Islet of Langerhans (tissue), 1 donor: Measurements from ENCODE around the gene PML.
"Not testable (repeated sequence)": the region's sequence is repeated elsewhere in the genome, so short reads cannot be mapped to it uniquely, and the experiment has no call there.

Source experiments
- FAIRE-seq: peaks from one replicate; lab custom pipeline; 2011; peaks lifted over from hg19 to GRCh38; lab: Jason Lieb, UNC

PML gene

DNA sequence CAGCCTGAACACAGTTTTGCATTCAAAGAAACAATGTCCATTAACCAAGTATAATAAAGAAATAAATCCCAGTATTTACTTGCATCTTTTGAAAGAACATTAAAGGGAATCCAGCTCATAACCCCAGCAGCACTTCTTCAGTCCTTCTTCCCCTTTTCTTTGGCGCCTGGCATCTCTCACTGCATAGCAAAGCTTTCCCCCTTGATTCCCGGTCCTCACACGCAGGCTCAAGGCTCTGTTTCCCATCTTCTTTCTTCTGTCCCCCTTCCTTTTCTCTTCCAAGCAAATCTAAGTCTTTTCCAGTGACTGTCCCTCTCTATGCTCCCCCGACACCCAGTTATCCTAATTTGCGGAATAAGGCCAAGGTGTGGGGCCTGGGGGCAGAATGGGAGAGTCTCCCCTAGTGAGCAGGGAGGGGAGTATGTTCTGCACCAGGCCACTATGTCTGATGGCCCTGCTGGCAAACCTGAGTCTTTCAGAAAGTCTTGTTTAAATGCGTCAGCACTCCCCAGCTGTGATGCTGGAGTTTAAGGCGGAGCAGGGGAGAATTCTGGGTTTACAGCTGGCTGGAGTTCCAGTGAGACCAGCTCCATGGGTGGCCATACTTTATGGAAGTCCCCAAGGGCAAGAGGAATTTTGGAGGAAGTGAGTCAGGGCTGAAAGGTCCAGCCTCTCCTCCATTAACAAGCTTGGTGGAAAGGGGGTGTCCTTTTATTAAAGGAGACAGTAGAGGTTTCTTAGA lies 45.8 kb downstream of the PML start:
- FAIRE-seq, result no peak

DNA sequence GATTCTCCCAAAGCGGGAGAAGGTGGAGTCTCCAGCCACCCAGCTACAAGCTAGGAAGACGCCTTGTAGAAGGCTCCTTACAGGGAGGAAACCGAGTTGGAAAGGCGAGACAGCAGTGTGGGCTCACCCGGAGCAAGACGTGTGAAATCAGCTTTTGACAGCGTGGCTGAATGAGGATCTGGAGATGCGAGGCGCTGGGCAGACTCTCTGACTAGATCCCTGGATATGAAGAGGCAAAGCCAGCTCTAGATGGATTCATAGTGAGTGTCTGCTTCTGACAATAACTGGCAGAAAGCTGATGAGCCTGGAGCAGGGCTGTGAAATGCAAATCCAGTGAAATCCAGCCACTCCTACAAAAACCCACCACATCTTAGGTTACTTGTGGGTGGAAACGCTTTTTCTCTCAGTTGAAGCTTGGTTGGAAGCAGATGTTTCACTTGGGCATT lies 46.8 kb downstream of the PML start:
- FAIRE-seq, result no peak

- FAIRE-seq, result no peak
Observed at GRCh38 chr15:74041777-74042435, 47.4 kb downstream of the PML start.

- FAIRE-seq, result no peak
Observed at GRCh38 chr15:74042603-74043424, 48.3 kb downstream of the PML start.

DNA sequence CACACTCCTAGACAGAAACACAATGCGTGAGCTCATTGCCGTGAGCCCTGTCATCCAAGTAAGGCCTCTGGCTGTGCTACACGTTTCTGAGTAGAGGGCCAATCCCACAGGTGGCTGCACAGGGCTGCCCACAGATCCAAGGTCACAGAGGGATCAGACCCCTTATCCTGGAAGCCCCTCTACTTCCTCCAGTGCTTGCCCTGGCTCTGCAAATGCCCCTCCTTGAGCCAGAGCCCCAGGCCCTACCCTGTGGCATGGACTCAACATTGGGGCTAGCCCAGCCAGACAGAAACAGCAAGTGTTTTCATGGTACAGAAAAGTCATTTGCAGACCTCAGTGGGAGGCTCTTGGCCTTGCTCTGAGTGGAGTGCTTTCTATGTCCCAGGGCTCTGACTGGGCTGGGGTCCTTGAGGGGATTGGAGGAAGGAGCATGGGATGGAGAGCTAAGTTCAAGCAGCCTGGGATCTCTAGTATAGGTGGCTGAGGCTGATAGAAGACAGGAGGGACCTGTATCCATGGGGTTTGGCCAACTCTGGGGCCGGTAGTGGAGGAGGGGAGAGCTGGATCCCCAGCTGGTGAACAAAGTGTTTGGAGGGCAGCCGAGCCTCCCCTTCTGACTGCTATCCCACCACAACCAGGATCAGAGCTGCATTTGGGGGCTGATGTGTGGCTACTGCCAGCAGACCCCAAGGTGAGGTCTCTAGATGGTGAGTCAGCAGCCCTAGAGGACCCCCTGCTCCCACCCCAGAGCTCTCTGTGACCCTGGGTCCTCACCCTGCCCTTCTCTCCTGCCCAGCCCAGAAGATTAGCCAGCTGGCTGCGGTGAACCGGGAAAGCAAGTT lies 49.1 kb downstream of the PML start:
- no peak for FAIRE-seq

DNA sequence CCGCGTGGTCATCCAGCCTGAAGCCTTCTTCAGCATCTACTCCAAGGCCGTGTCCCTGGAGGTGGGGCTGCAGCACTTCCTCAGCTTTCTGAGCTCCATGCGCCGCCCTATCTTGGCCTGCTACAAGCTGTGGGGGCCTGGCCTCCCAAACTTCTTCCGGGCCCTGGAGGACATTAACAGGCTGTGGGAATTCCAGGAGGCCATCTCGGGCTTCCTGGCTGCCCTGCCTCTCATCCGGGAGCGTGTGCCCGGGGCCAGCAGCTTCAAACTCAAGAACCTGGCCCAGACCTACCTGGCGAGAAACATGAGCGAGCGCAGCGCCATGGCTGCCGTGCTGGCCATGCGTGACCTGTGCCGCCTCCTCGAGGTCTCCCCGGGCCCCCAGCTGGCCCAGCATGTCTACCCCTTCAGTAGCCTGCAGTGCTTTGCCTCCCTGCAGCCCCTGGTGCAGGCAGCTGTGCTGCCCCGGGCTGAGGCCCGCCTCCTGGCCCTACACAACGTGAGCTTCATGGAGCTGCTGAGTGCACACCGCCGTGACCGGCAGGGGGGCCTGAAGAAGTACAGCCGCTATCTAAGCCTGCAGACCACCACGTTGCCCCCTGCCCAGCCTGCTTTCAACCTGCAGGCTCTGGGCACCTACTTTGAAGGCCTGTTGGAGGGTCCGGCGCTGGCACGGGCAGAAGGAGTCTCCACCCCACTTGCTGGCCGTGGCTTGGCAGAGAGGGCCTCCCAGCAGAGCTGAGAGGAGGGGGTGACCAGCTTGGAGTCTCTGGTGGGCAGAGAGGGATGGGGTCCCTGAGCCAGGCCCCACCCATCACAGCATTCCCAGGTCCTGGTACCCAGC lies 50.0 kb downstream of the PML start:
- no peak for FAIRE-seq

GRCh38 chr15:74045184-74045583 lies 50.7 kb downstream of the PML start:
- FAIRE-seq, result no peak

DNA sequence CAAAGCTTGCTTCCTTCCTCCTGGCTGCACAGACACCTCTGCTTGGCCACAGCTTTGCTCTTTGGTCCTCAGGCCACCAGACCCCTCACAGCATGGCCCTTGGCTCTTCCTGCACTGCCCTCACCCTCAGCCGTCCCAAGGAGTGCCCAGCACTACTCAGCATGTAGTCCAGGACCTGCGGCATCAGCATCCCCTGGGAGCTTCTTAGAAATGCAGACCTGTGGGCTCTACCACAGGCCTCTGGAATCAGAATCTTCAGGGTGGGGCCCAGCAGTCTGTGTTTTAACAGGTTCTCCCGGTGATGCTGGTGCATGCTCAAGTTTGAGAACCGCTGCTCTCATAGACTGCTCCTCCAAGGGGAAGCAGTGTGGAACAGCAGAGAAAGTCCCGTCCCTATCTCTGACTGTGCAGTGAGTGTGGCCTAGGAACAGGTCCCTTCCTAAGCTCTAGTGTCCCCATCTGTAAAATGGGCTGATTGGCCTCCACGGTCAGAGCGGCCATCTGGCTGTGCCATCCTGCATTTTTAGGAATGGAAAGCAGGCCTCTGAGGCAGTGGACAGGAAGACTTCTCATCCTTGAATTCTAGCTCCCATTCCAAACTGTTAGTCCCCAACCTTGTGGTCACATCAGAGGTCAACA lies 51.2 kb downstream of the PML start:
- FAIRE-seq, result no peak

- FAIRE-seq, result no peak
Observed at GRCh38 chr15:74046275-74046674, 51.8 kb downstream of the PML start.

DNA sequence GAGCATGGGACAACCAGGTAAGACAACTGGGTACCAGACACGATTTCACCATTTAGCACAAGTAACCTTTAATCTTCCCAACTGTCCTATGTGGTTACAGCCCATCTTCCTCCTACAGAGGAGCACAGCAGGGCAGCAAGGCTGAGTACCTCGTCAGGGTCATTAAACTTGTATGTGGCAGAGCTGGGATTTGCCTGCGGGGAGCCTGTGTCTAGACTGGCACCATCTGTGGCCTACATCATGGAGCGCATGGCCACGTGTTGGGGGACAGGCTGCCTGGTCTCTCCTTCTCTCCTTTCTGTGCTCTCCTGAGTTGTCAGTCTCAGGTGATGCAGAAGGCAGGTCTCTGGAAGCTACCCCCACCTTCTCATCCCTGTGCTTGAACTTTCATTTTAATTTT lies 55.6 kb downstream of the PML start:
- no peak for FAIRE-seq

GRCh38 chr15:74050556-74051234 lies 56.2 kb downstream of the PML start:
- FAIRE-seq, result no peak

GRCh38 chr15:74052271-74053260 lies 58.0 kb downstream of the PML start:
- FAIRE-seq, result not testable (repeated sequence)

DNA sequence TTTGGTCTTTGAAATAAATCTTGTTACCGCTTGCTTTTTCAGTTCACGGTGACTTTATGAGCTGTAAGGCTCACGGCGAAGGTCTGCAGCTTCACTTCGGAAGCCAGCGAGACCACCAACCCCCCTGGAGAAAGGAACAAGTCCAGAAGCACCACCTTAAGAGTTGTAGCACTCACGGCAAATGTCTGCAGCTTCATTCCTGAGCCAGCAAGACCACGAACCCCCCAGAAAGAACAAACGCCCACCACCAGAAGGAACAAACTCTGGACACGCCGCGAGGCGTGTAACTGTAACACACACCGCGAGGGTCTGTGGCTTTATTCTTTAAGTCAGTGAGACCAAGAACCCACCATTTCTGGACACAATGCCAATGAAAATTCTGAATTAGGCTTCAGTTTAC lies 59.0 kb downstream of the PML start:
- FAIRE-seq, result no peak

DNA sequence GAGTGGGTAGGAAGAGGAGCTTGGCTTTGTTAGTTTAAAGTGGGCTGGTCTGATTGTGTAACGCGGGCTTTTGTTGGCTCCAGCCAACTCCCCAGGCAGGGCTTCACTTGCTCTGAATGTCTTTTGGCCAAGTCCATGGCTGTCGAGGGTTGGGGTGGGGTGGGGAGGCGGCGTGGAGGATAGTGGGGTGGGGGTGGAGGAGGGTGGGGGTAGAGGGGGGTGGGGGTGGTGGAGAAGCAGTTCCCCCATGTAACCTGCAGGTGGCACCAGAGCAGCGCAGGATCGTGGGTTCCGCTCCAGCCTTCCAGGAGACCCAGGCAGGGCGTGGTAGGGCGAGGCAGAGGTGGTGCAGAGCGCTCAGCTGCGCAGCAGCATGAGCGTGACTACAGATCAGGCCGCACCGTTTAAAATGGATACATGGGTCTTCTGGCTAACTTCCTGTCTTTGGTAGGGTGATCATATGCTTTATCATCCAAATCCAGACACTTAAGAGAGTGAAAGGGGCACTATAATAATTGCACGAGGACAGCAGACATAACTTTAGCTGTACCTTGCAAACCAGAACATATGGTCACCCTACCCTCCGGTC lies 59.5 kb downstream of the PML start:
- no peak for FAIRE-seq

DNA sequence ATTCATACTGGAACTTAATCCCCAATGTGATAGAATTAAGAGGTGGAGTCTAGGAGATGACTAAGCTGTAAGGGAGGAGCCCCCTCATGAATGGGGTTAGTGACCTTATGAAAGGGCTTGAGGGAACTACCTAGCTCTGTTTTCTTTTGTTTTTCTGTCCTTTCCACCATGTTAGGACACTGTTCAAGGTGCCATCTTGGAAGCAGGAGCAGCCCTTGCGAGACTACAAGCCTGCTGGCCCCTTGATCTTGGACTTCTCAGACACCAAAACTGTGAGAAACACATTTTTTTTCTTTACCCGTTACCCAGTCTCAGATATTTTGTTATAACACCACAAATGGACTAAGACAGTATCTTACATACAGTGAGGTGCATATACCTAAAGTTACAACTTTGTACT lies 61.3 kb downstream of the PML start:
- FAIRE-seq, result no peak

- not testable (repeated sequence) for FAIRE-seq
Observed at GRCh38 chr15:74056330-74056729, 61.8 kb downstream of the PML start.

- not testable (repeated sequence) for FAIRE-seq
Observed at GRCh38 chr15:74059050-74059833, 64.7 kb downstream of the PML start.

- no peak for FAIRE-seq
Observed at GRCh38 chr15:74060251-74060650, 65.7 kb downstream of the PML start.
